GM23338 (cell line): Measurements from ENCODE around the gene KBTBD4. TPM values are rescaled to one million over a fixed set of nuclear protein-coding genes. Genes with fewer than 3 reads are reported as not detected.
"Not testable (repeated sequence)": the region's sequence is repeated elsewhere in the genome, so short reads cannot be mapped to it uniquely, and the experiment has no call there.

Experiments used
- ATAC-seq: fragments of 200-7000 bp; cut with Tn5 transposase; 3 replicates; pipeline ENCODE4 v1.9.1; 2020
- DNase-seq: peaks from one replicate; pipeline ENCODE4 v3.0.0-alpha.2; 2015; ENCODE audit warnings: low spot score
- H2AFZ ChIP-seq: fragments of 200-600 bp; sonication (generic); 2 replicates; pipeline ENCODE4 v1.8.0; 2016; ENCODE audit warnings: antibody characterized with exemption, mild to moderate bottlenecking, moderate library complexity
- H3F3A ChIP-seq: fragments of 200-600 bp; sonication (generic); replicated peaks from 2 replicates; pipeline ENCODE4 v1.8.0; 2017; ENCODE audit warnings: antibody characterized with exemption, mixed run types, low read depth
- H3K27ac ChIP-seq: fragments of 200-600 bp; sonication (generic); 2 replicates; pipeline ENCODE4 v1.6.1; 2016; ENCODE audit warnings: low read depth
- H3K27me3 ChIP-seq: fragments of 200-600 bp; sonication (generic); 2 replicates; pipeline ENCODE4 v1.8.0; 2016; ENCODE audit warnings: mild to moderate bottlenecking, mixed run types, moderate library complexity; ENCODE audit not compliant: insufficient read depth
- H3K36me3 ChIP-seq: fragments of 200-600 bp; sonication (generic); 2 replicates; pipeline ENCODE4 v1.8.0; 2016; ENCODE audit warnings: mild to moderate bottlenecking; ENCODE audit not compliant: insufficient read depth
- H3K4me1 ChIP-seq: fragments of 200-600 bp; sonication (generic); 2 replicates; pipeline ENCODE4 v1.8.0; 2016; ENCODE audit warnings: mild to moderate bottlenecking, moderate library complexity; ENCODE audit not compliant: insufficient read depth
- H3K4me2 ChIP-seq: fragments of 200-600 bp; sonication (generic); 2 replicates; pipeline ENCODE4 v1.7.1; 2017; ENCODE audit warnings: mixed run types
- H3K4me3 ChIP-seq: fragments of 200-600 bp; sonication (generic); 2 replicates; pipeline ENCODE4 v1.6.1; 2016; ENCODE audit warnings: mixed run types
- H3K79me2 ChIP-seq: fragments of 200-600 bp; sonication (generic); replicated peaks from 2 replicates; pipeline ENCODE4 v1.8.0; 2017; ENCODE audit warnings: mild to moderate bottlenecking; ENCODE audit not compliant: insufficient read depth
- H3K9me2 ChIP-seq: fragments of 200-600 bp; sonication (generic); 2 replicates; pipeline ENCODE4 v1.8.0; 2017; ENCODE audit not compliant: insufficient read depth
- H4K20me1 ChIP-seq: fragments of 200-600 bp; sonication (generic); replicated peaks from 2 replicates; pipeline ENCODE4 v1.8.0; 2017; ENCODE audit warnings: mild to moderate bottlenecking; ENCODE audit not compliant: insufficient read depth
- H3K27ac Mint-ChIP-seq: 2 replicates; pipeline ENCODE4 v1.8.0; 2020; ENCODE audit warnings: inconsistent platforms, mild to moderate bottlenecking, moderate library complexity, mixed read lengths
- H3K27me3 Mint-ChIP-seq: 3 replicates; pipeline ENCODE4 v1.8.0; 2022; ENCODE audit warnings: low read depth, mild to moderate bottlenecking, moderate library complexity, mixed read lengths, inconsistent platforms; ENCODE audit not compliant: insufficient read depth, poor library complexity
- H3K36me3 Mint-ChIP-seq: 3 replicates; pipeline ENCODE4 v1.8.0; 2021; ENCODE audit warnings: low read depth, mild to moderate bottlenecking, inconsistent platforms, moderate library complexity, mixed read lengths
- H3K4me1 Mint-ChIP-seq: 3 replicates; pipeline ENCODE4 v1.8.0; 2020; ENCODE audit warnings: mild to moderate bottlenecking, inconsistent platforms, mixed read lengths
- H3K4me3 Mint-ChIP-seq: 3 replicates; pipeline ENCODE4 v1.8.0; 2021; ENCODE audit warnings: moderate library complexity, mild to moderate bottlenecking, inconsistent platforms, mixed read lengths
- H3K9me3 Mint-ChIP-seq: 3 replicates; pipeline ENCODE4 v1.8.0; 2020; ENCODE audit warnings: moderate library complexity, mild to moderate bottlenecking, inconsistent platforms, mixed read lengths
- CREB1 ChIP-seq: fragments of 250-450 bp; sonication (Bioruptor Pico); IDR thresholded peaks from 2 replicates; pipeline ENCODE4 v1.5.0; 2020; ENCODE audit warnings: low read depth, mild to moderate bottlenecking, moderate library complexity
- EZH2 ChIP-seq: fragments of 200-600 bp; sonication (generic); IDR thresholded peaks from one replicate; pipeline ENCODE4 v1.8.0; 2017; ENCODE audit warnings: antibody characterized with exemption, mild to moderate bottlenecking, low read depth; ENCODE audit not compliant: unreplicated experiment
- EZH2phosphoT487 ChIP-seq: fragments of 200-600 bp; sonication (generic); IDR thresholded peaks from one replicate; pipeline ENCODE4 v1.8.1; 2018; ENCODE audit warnings: antibody characterized with exemption; ENCODE audit not compliant: unreplicated experiment
- JUNB ChIP-seq: IDR thresholded peaks from one replicate; pipeline ENCODE4 v1.6.1; 2016; ENCODE audit warnings: antibody characterized with exemption; ENCODE audit not compliant: unreplicated experiment
- NANOG ChIP-seq: IDR thresholded peaks from 2 replicates; pipeline ENCODE4 v1.6.1; 2016; ENCODE audit warnings: antibody characterized with exemption, borderline replicate concordance
- POLR2AphosphoS5 ChIP-seq: IDR thresholded peaks from 2 replicates; pipeline ENCODE4 v1.6.1; 2016; ENCODE audit warnings: antibody characterized with exemption, low read depth
- STAT1 ChIP-seq: IDR thresholded peaks from one replicate; pipeline ENCODE4 v1.6.1; 2016; ENCODE audit warnings: antibody characterized with exemption; ENCODE audit not compliant: unreplicated experiment
- ZNF114 ChIP-seq: fragments of 250-450 bp; sonication (Bioruptor Pico); IDR thresholded peaks from 2 replicates; pipeline ENCODE4 v1.5.0; 2020; ENCODE audit warnings: mild to moderate bottlenecking, moderate library complexity
- polyA plus RNA-seq: library from polyadenylated mRNA; unstranded; fragments of >200 nt; fragmentation: Nextera tagmentation; extraction: Ambion mirVana; gene quantifications from 2 replicates; pipeline ENCODE4 v1.2.1, GENCODE V29; 2016
- total RNA-seq: library from RNA; depleted of rRNA; stranded (reverse); fragments of >200 nt; shearing (Covaris generic); gene quantifications from 2 replicates; pipeline ENCODE4 v1.2.3, GENCODE V29; 2014
- TF ChIP-seq, protein P1 (sequence below): IDR thresholded peaks from 2 replicates; pipeline ENCODE4 v1.6.1; 2016; ENCODE audit warnings: antibody characterized with exemption
- TF ChIP-seq, protein P2 (sequence below): fragments of 250-450 bp; sonication (Bioruptor Pico); IDR thresholded peaks from 2 replicates; pipeline ENCODE4 v1.5.0; 2020; ENCODE audit warnings: mild to moderate bottlenecking, moderate library complexity
- TF ChIP-seq, protein P3 (sequence below): IDR thresholded peaks from one replicate; pipeline ENCODE4 v1.6.1; 2018; ENCODE audit warnings: antibody characterized with exemption; ENCODE audit not compliant: unreplicated experiment

KBTBD4 gene
- total and polyA plus RNA-seq, 2 experiments from 2014 or later: 5.8 to 16.6 TPM

DNA sequence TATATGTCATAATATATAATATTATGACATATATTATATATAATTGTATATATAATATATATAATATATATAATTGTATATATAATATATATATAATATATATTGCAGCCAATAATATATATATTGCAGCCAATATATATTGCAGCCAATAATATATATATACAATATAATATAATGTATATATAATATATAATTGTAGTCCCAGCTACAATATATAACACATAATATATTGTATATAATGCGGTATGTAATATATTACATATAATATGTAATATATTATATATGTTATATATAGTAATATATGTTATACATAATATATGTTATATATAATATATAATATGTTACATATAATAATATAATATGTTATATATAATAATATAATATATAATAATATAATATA lies 20.1 kb downstream of the KBTBD4 start:
- Mint-ChIP-seq H3K27me3 (peaks cover 2% of the 10 kb centered on the region), H3K9me3 (no peaks in the 10 kb centered on the region), H3K4me3 (no peak overlapping the region), H3K4me1 (peaks cover 8% of the 10 kb centered on the region), H3K27ac (no peak overlapping the region), H3K36me3 (no peaks in the 10 kb centered on the region)
- no peak for DNase-seq
- TF ChIP-seq JUNB (no peak), CREB1 (CRISPR knock-in tag) (no peak), ZNF114 (CRISPR knock-in tag) (no peak), EZH2phosphoT487 (no peak), EZH2 (no peak), NANOG (no peak), POLR2AphosphoS5 (no peak), STAT1 (no peak)
- TF ChIP-seq, protein P1, sequence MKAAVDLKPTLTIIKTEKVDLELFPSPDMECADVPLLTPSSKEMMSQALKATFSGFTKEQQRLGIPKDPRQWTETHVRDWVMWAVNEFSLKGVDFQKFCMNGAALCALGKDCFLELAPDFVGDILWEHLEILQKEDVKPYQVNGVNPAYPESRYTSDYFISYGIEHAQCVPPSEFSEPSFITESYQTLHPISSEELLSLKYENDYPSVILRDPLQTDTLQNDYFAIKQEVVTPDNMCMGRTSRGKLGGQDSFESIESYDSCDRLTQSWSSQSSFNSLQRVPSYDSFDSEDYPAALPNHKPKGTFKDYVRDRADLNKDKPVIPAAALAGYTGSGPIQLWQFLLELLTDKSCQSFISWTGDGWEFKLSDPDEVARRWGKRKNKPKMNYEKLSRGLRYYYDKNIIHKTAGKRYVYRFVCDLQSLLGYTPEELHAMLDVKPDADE: no peak
- TF ChIP-seq, protein P2, sequence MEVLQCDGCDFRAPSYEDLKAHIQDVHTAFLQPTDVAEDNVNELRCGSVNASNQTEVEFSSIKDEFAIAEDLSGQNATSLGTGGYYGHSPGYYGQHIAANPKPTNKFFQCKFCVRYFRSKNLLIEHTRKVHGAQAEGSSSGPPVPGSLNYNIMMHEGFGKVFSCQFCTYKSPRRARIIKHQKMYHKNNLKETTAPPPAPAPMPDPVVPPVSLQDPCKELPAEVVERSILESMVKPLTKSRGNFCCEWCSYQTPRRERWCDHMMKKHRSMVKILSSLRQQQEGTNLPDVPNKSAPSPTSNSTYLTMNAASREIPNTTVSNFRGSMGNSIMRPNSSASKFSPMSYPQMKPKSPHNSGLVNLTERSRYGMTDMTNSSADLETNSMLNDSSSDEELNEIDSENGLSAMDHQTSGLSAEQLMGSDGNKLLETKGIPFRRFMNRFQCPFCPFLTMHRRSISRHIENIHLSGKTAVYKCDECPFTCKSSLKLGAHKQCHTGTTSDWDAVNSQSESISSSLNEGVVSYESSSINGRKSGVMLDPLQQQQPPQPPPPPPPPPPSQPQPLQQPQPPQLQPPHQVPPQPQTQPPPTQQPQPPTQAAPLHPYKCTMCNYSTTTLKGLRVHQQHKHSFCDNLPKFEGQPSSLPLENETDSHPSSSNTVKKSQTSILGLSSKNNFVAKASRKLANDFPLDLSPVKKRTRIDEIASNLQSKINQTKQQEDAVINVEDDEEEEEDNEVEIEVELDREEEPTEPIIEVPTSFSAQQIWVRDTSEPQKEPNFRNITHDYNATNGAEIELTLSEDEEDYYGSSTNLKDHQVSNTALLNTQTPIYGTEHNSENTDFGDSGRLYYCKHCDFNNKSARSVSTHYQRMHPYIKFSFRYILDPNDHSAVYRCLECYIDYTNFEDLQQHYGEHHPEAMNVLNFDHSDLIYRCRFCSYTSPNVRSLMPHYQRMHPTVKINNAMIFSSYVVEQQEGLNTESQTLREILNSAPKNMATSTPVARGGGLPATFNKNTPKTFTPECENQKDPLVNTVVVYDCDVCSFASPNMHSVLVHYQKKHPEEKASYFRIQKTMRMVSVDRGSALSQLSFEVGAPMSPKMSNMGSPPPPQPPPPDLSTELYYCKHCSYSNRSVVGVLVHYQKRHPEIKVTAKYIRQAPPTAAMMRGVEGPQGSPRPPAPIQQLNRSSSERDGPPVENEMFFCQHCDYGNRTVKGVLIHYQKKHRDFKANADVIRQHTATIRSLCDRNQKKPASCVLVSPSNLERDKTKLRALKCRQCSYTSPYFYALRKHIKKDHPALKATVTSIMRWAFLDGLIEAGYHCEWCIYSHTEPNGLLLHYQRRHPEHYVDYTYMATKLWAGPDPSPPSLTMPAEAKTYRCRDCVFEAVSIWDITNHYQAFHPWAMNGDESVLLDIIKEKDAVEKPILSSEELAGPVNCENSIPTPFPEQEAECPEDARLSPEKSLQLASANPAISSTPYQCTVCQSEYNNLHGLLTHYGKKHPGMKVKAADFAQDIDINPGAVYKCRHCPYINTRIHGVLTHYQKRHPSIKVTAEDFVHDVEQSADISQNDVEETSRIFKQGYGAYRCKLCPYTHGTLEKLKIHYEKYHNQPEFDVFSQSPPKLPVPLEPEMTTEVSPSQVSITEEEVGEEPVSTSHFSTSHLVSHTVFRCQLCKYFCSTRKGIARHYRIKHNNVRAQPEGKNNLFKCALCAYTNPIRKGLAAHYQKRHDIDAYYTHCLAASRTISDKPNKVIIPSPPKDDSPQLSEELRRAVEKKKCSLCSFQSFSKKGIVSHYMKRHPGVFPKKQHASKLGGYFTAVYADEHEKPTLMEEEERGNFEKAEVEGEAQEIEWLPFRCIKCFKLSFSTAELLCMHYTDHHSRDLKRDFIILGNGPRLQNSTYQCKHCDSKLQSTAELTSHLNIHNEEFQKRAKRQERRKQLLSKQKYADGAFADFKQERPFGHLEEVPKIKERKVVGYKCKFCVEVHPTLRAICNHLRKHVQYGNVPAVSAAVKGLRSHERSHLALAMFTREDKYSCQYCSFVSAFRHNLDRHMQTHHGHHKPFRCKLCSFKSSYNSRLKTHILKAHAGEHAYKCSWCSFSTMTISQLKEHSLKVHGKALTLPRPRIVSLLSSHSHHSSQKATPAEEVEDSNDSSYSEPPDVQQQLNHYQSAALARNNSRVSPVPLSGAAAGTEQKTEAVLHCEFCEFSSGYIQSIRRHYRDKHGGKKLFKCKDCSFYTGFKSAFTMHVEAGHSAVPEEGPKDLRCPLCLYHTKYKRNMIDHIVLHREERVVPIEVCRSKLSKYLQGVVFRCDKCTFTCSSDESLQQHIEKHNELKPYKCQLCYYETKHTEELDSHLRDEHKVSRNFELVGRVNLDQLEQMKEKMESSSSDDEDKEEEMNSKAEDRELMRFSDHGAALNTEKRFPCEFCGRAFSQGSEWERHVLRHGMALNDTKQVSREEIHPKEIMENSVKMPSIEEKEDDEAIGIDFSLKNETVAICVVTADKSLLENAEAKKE (CRISPR knock-in tag): no peak
- TF ChIP-seq, protein P3, sequence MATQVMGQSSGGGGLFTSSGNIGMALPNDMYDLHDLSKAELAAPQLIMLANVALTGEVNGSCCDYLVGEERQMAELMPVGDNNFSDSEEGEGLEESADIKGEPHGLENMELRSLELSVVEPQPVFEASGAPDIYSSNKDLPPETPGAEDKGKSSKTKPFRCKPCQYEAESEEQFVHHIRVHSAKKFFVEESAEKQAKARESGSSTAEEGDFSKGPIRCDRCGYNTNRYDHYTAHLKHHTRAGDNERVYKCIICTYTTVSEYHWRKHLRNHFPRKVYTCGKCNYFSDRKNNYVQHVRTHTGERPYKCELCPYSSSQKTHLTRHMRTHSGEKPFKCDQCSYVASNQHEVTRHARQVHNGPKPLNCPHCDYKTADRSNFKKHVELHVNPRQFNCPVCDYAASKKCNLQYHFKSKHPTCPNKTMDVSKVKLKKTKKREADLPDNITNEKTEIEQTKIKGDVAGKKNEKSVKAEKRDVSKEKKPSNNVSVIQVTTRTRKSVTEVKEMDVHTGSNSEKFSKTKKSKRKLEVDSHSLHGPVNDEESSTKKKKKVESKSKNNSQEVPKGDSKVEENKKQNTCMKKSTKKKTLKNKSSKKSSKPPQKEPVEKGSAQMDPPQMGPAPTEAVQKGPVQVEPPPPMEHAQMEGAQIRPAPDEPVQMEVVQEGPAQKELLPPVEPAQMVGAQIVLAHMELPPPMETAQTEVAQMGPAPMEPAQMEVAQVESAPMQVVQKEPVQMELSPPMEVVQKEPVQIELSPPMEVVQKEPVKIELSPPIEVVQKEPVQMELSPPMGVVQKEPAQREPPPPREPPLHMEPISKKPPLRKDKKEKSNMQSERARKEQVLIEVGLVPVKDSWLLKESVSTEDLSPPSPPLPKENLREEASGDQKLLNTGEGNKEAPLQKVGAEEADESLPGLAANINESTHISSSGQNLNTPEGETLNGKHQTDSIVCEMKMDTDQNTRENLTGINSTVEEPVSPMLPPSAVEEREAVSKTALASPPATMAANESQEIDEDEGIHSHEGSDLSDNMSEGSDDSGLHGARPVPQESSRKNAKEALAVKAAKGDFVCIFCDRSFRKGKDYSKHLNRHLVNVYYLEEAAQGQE: no peak
- H3F3A ChIP-seq: 0 out of 2 replicates have a peak, but pooled peaks cover 3% of the 10 kb centered on the region
- no peak overlapping the region for H3K4me2 ChIP-seq
- ATAC-seq: no peak
- no peak overlapping the region for H3K27ac ChIP-seq
- no peaks in the 10 kb centered on the region for H4K20me1 ChIP-seq
- H3K4me1 ChIP-seq: peaks cover 5% of the 10 kb centered on the region; the same call in 1 of the 2 replicates
- no peaks in the 10 kb centered on the region for H3K79me2 ChIP-seq
- no peak overlapping the region for H2AFZ ChIP-seq
- no peak overlapping the region for H3K4me3 ChIP-seq
- no peaks in the 10 kb centered on the region for H3K36me3 ChIP-seq
- no peaks in the 10 kb centered on the region for H3K27me3 ChIP-seq
- no peaks in the 10 kb centered on the region for H3K9me2 ChIP-seq

DNA sequence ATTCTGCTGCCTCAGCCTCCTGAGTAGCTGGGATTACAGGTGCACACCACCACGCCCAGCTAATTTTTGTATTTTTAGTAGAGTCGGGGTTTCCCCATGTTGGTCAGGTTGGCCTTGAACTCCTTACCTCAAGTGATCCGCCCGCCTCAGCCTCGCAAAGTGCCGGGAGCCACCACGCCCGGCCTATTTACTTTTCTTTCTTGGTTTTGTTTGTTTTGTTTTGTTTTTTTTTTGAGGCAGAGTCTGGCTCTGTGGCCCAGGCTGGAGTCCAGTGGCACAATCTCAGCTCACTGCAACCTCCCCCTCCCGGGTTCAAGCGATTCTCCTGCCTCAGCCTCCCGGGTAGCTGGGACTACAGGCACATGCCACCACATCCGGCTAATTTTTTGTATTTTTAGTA lies 21.8 kb downstream of the KBTBD4 start:
- not testable (repeated sequence) for H3K79me2 ChIP-seq, H3K27ac Mint-ChIP-seq, H3K4me2 ChIP-seq, DNase-seq, H3K4me1 ChIP-seq, ATAC-seq, H3K9me3 Mint-ChIP-seq, H3K36me3 Mint-ChIP-seq, H3K4me3 ChIP-seq, H3K27me3 ChIP-seq, H4K20me1 ChIP-seq, H3F3A ChIP-seq, H2AFZ ChIP-seq, H3K4me3 Mint-ChIP-seq, H3K27ac ChIP-seq, H3K27me3 Mint-ChIP-seq, H3K36me3 ChIP-seq, H3K9me2 ChIP-seq
- peaks cover 13% of the 10 kb centered on the region for H3K4me1 Mint-ChIP-seq
